Loucy (cell line): ENCODE data around the gene SLC4A11.

Experiments used
- H2AFZ ChIP-seq: fragments of 200-600 bp; sonication (generic); 2 replicates; pipeline ENCODE4 v1.6.0; 2016; ENCODE audit warnings: antibody characterized with exemption, mild to moderate bottlenecking, low read length, moderate library complexity
- H3F3A ChIP-seq: fragments of 200-600 bp; 2 replicates; pipeline ENCODE4 v1.6.0; 2016; ENCODE audit warnings: antibody characterized with exemption, low read depth, mild to moderate bottlenecking
- H3K27me3 ChIP-seq: fragments of 200-600 bp; sonication (generic); 2 replicates; pipeline ENCODE4 v1.6.1; 2014; ENCODE audit warnings: low read length, mild to moderate bottlenecking; ENCODE audit not compliant: insufficient read depth, poor library complexity, severe bottlenecking
- H3K36me3 ChIP-seq: fragments of 200-600 bp; sonication (generic); 2 replicates; pipeline ENCODE4 v1.6.1; 2016; ENCODE audit warnings: low read length; ENCODE audit not compliant: insufficient read depth
- H3K4me1 ChIP-seq: fragments of 200-600 bp; sonication (generic); 2 replicates; pipeline ENCODE4 v1.5.1; 2014; ENCODE audit warnings: low read length, mild to moderate bottlenecking; ENCODE audit not compliant: insufficient read depth, poor library complexity, severe bottlenecking
- H3K4me2 ChIP-seq: fragments of 200-600 bp; sonication (generic); 2 replicates; pipeline ENCODE4 v1.6.0; 2014; ENCODE audit warnings: antibody characterized with exemption, low read length, low read depth, mild to moderate bottlenecking; ENCODE audit not compliant: poor library complexity, severe bottlenecking
- H3K4me3 ChIP-seq: fragments of 200-600 bp; sonication (generic); 2 replicates; pipeline ENCODE4 v1.5.1; 2014; ENCODE audit warnings: low read length, mild to moderate bottlenecking, mixed read lengths; ENCODE audit not compliant: poor library complexity, severe bottlenecking
- H3K79me2 ChIP-seq: fragments of 200-600 bp; sonication (generic); 2 replicates; pipeline ENCODE4 v1.6.1; 2014; ENCODE audit warnings: low read length; ENCODE audit not compliant: insufficient read depth
- H3K9ac ChIP-seq: fragments of 200-600 bp; sonication (generic); 2 replicates; pipeline ENCODE4 v1.6.0; 2014; ENCODE audit warnings: mild to moderate bottlenecking, low read depth, low read length, moderate library complexity; ENCODE audit not compliant: poor library complexity, severe bottlenecking
- H3K9me2 ChIP-seq: fragments of 200-600 bp; sonication (generic); replicated peaks from 2 replicates; pipeline ENCODE4 v1.6.1; 2016; ENCODE audit warnings: low read depth, low read length, mixed read lengths
- H3K9me3 ChIP-seq: fragments of 200-600 bp; sonication (generic); 2 replicates; pipeline ENCODE4 v1.6.1; 2014; ENCODE audit warnings: mild to moderate bottlenecking, antibody characterized with exemption, low read length, low read depth; ENCODE audit not compliant: insufficient read depth
- H4K20me1 ChIP-seq: fragments of 200-600 bp; sonication (generic); 2 replicates; pipeline ENCODE4 v1.6.0; 2014; ENCODE audit warnings: antibody characterized with exemption, low read length, mild to moderate bottlenecking; ENCODE audit not compliant: insufficient read depth, poor library complexity, severe bottlenecking
- CTCF ChIP-seq: fragments of 200-600 bp; sonication (generic); conservative IDR thresholded peaks from 2 replicates; pipeline ENCODE4 v1.5.1; 2014; ENCODE audit warnings: mild to moderate bottlenecking, antibody characterized with exemption, low read length
- EZH2phosphoT487 ChIP-seq: fragments of 200-600 bp; IDR thresholded peaks from 2 replicates; pipeline ENCODE4 v1.6.1; 2018; ENCODE audit warnings: antibody characterized with exemption, mild to moderate bottlenecking, moderate library complexity, borderline replicate concordance

Gene SLC4A11

GRCh38 chr20:3235666-3236324, 3.2 kb downstream of the SLC4A11 start:
- Histone ChIP-seq H3K4me2 (no peak overlapping the region), H2AFZ (no peak overlapping the region), H3K27me3 (peaks cover 7% of the 10 kb centered on the region), H3K36me3 (no peaks in the 10 kb centered on the region), H4K20me1 (no peaks in the 10 kb centered on the region), H3F3A (no peaks in the 10 kb centered on the region), H3K9me3 (no peaks in the 10 kb centered on the region), H3K9ac (no peak overlapping the region), H3K4me3 (no peak overlapping the region), H3K9me2 (no peaks in the 10 kb centered on the region), H3K4me1 (peaks cover 5% of the 10 kb centered on the region), H3K79me2 (peaks cover 4% of the 10 kb centered on the region; the same call in 1 of the 2 replicates)
- TF ChIP-seq CTCF (no peak), EZH2phosphoT487 (no peak)

DNA sequence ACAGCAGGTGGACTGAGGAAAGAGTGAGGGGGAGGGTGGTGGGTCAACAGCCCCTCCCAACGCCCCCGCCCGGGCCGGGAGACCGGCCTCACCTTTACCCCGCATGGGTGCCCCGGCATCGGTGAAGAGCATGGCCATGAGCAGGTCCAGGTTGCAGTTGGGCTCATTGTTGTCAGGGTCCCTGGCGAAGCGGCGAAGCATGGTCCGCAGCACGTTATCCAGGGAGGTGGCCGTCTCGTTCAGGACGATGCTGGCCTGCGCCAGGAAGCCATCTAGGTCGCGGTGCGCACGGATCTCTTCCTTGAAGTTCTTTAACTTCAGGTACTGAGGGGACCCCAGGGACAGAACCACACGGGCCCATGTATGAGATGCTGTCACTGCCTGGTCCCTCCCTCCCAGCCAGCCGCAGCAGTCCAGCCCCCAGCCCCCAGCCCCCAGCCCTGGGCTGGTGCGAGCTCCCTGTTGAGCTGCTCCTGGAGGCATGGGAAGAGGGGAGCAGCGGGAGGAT, 4.9 kb downstream of the SLC4A11 start:
- Histone ChIP-seq H3K36me3 (no peaks in the 10 kb centered on the region), H3K27me3 (peaks cover 7% of the 10 kb centered on the region), H3K4me2 (no peak overlapping the region), H3K4me1 (peaks cover 5% of the 10 kb centered on the region), H3F3A (no peaks in the 10 kb centered on the region), H3K79me2 (peaks cover 4% of the 10 kb centered on the region; the same call in 1 of the 2 replicates), H3K9me3 (no peaks in the 10 kb centered on the region), H3K9me2 (no peaks in the 10 kb centered on the region), H3K4me3 (no peak overlapping the region), H4K20me1 (no peaks in the 10 kb centered on the region), H3K9ac (no peak overlapping the region), H2AFZ (no peak overlapping the region)
- TF ChIP-seq EZH2phosphoT487, result no peak

DNA sequence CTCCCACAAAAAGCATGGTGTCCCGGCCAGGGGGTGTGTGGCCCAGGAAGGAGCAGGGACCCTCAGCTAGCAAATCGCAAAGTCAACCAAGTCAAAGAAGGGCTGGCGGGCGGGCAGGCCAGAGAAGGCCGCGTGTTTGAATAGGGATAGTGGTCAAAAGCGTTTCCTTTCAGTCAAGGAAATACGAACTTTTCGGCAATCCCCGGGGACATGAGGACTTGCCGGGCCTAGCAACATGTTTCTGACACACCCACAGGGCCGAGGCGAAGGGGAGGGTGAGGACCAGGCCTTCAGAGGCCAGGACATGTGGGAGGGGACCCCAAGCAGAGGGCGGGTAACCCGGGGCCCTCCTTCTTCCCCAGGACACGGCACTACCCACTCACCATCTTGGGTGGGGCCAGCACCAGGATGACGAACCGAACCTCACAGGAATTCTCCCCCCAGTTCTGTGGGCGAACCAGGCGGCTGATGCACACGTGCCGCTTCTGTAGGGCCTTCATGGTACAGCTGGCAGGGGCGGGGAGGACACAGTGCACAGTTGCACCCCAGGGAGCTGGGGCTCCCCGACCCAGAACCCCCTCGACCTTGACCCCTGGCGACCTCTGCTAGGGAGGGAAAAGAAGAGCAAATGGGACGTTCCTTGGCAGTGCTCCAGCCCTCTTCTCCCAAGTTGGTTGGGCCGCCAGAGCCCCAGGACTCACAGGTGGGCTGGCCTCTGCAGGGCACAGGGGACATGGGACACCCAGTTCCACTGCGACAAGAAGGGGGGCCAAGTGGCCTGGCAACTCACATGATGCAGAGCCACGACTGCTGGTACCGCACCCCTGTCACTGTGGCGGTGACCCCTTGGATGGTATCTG, 5.6 kb downstream of the SLC4A11 start:
- Histone ChIP-seq H3K9ac (no peak overlapping the region), H3K9me3 (no peaks in the 10 kb centered on the region), H4K20me1 (no peaks in the 10 kb centered on the region), H3F3A (no peaks in the 10 kb centered on the region), H3K9me2 (no peaks in the 10 kb centered on the region), H3K27me3 (peaks cover 6% of the 10 kb centered on the region), H3K4me3 (no peak overlapping the region), H2AFZ (no peak overlapping the region), H3K4me2 (no peak overlapping the region), H3K4me1 (peaks cover 3% of the 10 kb centered on the region), H3K79me2 (peaks cover 4% of the 10 kb centered on the region; the same call in 1 of the 2 replicates), H3K36me3 (no peaks in the 10 kb centered on the region)
- no peak for TF ChIP-seq EZH2phosphoT487
- TF ChIP-seq CTCF, result no peak
